Daoy (cell line): ENCODE results near the gene GET3. TPM values are rescaled to one million over a fixed set of nuclear protein-coding genes. Genes with fewer than 3 reads are reported as not detected.

Source experiments
- DNase-seq: peaks from one replicate; pipeline ENCODE4 v3.0.0-alpha.2; 2015; ENCODE audit warnings: low read depth
- total RNA-seq: library from RNA; depleted of rRNA; stranded (reverse); fragments of >200 nt; shearing (Covaris generic); gene quantifications from 2 replicates; pipeline ENCODE4 v1.2.3, GENCODE V29; 2014

GET3 gene
- total RNA-seq, 1 experiment from 2014 or later = 111 TPM

- no peak for DNase-seq
Observed at GRCh38 chr19:12751635-12752034, 14.3 kb downstream of the GET3 start, which contains the start of gene BEST2. Gene BEST2 (plus strand): TSS chr19:12751791. CDS start chr19:12752593, 802 bp downstream.

GRCh38 chr19:12752056-12752781 lies 14.9 kb downstream of the GET3 start:
- no peak for DNase-seq

GRCh38 chr19:12754465-12755196 lies 17.3 kb downstream of the GET3 start:
- DNase-seq = no peak

DNA sequence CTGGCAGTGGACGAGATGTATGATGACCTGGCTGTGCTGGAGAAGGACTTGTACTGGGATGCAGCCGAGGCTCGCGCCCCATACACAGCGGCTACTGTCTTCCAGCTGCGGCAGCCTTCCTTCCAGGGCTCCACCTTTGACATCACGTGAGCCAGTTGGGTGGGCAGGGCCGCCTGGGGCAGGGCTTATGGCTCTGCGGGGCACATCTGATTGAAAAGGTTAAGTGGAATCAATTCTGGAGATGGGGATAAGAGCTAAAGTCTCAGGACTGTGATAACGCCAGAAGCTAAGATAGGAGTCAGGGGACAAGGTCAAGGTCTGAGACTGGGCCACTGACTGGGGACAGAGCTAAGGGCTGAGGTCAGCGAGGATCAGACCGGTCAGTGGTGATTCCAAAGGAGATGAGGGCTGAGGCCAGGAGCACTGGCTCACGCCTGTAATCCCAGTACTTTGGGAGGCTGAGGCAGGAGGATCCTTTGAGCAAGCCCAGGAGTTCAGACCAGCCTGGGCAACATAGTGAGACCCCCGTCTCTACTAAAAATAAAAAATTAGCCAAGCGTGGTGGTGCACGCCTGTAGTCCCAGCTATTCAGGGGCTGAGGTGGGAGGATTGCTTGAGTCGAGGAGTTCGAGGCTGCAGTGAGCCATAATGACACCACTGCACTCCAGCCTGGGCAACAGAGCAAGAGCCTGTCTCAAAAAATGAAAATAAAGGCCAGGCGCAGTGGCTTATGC lies 19.0 kb downstream of the GET3 start:
- no peak for DNase-seq

- DNase-seq = peak; percentile 72
Observed at GRCh38 chr19:12757544-12758274, 20.4 kb downstream of the GET3 start.

DNA sequence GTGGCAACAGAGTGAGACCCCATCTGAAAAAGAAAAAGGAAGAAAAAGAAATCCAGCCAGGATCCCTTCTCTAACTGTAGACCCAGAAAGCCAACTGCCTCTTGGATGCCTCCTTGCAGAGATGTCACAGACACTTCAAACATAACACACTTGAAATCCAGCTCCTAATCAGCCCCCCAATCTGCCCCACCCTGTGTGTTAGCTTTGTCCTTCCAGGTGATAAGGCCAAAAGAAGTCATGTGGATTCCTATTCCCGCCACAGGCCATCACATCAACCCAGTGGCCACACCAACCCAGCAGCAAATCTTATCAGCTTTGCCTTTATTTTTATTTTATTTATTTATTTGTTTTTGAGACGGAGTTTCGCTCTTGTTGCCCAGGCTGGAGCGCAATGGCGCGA lies 22.4 kb downstream of the GET3 start:
- no peak for DNase-seq

DNA sequence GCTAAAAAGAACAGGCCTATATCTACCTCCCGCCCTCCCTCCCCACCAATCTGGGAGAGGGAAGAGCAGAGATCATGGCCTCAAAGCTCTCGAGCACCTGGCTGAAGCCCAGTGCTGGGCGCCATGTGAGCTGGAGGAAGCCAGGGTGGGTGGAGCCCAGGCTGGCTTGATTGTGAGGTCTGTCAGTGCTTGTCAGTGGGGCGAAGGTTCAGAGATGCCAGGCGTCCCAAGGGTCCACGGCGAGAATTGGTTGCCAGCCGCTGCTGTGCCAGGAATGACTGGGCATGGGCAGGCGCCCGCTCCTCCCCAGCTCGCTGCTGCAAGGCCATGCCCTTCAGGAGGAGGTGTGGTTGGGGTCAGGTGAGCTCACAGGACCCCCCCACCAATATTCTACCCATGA lies 25.8 kb downstream of the GET3 start:
- DNase-seq = no peak

DNA sequence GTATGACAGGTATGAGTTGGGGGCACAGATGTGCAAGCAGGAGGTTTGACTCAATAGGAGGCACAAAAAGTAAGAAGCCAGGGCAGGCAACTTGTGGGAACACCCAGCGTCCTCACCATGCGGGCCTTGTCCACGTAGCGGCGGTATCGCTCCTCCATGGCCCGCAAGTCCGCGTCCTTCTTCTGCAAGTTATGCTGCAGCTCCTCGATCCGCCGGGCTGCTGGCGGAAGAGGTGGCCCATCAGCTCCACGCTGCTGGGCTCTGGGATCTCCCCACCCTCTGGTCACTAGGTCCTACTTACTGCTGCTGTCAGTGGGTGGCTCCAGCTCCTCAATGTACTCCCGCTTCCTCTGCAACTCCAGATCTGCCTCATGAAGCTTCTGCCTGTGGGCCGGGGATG lies 27.4 kb downstream of the GET3 start:
- DNase-seq = no peak

- peak; percentile 92 for DNase-seq
Observed at GRCh38 chr19:12766051-12766521, 28.8 kb downstream of the GET3 start.

DNA sequence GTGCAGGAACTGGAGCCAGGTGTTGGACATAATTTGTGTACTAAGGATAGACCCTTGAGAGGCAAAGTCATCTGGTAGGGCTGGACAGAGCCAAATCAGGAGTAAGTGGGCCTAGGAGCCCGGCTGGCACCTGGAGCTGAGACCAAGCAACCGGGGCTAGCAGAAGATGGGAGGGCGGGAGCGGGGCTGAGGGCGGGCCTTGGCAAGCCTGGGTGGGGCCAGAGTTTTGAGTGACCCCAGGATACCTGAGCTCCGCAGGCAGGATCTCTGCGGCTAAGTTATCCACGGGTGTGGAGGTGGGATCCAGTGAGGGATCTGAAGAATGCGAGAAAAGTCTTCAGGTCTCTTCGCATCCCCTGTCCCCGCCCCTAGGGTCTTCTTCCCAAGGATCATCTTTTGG lies 29.9 kb downstream of the GET3 start:
- no peak for DNase-seq

- DNase-seq = no peak
Observed at GRCh38 chr19:12767666-12768065, 30.4 kb downstream of the GET3 start.

DNA sequence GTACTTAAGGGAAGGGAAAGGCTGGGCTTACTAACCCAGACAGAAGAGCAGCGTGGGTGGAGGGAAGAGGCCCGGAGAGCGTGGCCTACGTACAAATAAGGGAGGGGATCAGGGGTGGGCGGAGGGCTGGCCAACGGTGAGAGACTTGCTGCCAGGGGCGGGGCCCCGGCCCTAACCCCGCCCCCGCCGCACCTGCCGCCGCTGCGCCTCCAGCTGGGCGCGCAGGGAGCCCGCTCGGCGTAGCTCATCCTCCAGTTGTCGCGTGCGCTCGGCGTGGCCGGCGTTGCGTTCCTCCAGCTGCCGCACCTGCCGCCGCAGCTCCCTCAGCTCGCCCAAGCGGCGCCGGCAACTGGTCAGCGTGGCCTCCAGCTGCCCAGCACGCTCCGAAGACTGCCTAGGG lies 32.4 kb downstream of the GET3 start:
- no peak for DNase-seq

DNA sequence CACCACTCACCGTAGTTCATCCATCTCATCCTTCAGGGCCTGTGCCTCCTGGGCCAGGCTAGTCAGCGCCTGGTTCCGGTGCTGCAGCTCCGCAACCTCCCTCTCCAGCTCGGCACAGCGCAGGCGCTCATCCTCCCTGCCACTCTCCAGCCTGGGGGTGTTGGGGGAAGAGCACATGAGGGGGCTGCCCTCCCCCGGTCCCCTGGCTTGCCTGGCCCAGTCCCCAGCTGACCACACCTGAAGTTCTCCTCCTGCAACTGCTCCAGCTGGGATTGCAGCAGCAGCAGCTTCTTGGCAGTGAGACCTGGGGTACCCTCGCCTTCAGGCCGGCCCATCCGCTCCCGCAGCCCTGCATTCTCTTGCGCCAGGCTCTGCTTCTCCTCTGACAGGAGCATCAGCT lies 33.6 kb downstream of the GET3 start:
- DNase-seq = no peak

DNA sequence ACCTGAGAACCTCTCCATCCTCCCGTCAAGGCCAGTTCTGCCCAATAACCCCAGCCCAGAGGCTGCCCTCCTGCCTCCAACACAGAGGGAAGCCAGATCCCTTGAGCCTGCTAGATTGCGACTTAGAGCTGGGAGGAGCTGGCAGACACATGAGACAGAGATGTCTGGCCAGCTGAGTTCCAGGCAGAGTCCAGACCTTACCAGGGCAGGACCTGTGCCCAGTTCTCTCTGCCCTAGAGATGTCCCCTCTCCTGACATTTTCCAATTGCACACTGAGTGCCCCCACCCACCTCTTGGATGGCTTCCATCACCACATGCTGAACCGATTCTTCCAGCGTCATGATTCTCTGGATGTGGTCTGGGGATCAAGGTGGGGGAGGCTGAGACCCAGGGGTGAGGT lies 35.0 kb downstream of the GET3 start:
- DNase-seq = no peak

DNA sequence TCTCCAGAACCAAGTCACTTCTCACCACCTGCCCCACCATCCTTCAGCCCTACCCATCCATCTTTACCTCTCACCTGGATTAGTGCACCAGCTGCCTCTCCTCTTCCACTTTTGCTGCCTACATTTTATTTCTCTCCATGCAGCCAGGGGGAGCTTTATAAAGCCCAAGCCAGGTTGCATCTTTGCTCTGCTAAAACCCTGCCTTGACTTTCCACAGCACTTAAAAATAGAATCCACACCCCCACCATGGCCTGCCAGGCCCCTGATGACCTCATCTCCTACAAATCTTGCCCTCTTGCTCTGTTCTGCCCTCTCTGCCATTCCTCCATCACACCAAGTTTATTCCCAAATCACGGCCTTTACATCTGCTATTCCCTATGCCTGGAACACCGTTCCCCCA lies 36.3 kb downstream of the GET3 start:
- DNase-seq = no peak

DNA sequence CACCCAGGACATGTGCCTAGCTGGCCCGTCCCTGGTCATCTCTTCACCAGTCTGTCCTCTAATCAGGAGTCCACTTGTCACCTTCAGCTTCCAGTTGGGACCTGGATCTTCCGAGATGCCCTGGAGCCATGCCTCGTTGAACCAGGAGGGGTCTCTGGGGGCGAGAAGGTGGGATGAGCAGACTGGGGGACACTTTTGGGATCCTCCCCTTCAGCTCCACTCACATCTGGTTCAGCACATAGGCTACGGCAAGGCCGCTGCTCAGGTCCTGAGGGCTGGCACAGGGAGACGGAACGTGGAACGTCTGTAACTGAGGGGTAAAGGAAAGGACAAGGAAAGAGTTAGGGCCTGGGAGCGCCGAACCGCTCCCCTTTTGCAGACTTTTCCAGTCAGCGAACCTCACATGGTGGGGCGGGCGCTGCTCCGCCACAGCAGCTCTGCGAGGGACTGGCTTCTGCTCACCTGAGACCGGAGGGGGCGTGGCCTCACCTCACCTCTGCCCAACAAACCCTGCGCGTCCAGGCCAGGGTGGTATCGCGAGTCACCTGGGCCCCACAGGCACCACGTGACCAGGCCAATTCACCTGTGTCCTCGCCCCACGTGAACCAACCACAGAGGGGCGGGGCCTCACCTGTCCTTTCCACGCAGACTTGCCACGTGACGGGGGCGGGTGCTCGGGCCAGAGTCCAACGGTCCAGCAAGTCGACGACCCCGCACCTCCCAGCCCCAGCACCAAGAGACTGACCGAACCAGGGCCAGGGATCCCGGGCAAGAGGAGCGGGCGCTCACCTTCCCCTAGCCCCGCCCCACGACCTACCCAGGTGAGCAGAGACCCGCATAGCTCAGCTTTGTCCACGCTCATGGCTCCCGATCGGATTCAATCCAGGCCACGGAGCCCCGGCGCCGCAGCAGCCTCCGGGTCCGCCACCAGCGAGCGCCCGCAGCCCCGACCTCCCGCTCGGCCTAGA lies 37.6 kb downstream of the GET3 start, which contains the start of gene HOOK2:
HOOK2 (minus strand) TSS at position 965 of the 968 bp plus-strand sequence; CDS start at position 862, 103 bp downstream.
- no peak for DNase-seq

DNA sequence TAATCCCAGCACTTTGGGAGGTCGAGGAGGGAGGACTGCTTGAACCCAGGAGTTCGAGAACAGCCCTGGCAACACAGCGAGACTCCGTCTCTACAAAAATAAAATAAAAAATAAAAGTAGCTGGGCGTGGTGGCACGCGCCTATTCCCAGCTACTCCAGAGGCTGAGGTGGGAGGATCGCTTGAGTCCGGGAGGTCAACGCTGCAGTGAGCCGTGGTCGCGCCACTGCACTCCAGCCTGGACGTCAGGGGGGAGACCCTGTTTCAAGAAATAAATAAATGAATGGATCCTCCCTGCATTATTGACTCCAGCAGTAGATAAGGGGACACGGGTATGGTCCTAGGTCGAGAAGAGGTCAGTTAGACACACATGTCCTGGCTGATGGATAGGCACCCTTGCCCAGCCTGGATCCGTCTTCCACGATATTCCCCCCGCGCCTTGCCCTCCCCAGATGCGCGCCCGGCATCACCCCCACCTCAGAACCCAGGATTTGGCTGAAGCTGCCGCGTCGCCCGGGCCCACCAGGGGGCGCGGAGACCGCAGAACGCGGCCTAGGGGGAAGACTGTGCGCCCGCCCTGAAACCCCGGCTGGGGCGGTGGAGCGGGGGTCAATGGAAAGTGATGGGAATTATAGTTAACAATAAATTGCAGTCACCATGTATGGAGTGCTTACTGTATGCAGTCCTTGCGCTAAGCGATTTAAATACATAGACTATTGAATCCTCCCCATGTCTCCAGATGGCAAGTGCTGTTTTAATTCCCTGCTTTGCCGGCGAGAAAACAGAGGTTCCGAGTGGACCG lies 40.1 kb downstream of the GET3 start:
- DNase-seq = peak; percentile 83

DNA sequence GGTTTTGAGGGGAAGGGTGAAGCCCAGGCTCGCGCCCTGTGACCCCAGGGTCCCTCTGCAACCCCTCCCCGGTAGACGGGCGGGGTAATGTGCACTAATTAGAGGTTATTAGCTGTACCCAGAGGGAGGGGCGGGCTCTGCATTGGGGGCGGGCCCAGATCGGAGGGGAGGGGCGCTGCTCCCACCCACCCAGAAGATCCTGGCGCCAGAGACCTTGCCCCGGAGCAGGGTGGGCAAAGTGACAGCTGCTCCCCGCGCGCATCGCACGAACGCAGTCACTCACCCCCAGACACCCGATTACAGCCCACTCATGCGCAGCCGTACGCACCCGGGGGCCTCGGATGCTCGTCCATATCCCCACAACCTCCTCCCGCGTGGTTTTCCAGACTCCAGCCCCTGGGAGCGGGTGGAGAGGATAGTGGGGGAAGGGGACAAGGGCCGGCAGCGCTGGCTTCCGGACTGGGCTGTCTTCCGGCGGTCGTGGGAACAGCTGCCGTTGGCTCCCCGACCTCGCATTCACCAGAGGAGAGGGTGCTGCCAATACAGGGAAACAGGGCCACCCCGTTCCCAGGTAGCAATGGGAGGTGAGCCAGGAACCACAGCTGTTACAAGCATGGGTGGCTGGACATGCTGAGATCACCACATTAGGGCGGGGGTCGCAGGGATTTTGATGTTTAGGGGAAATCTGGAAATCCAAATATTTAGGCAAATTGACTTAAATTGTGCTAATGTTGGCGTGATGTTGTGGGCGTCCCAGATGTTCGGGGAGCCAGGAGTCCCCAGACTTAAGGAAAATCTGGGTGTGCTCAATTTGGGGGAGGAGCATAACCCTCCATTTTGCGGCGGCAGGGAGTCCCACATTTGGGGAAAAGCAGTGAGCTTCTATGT lies 41.0 kb downstream of the GET3 start:
- peak; percentile 84 for DNase-seq

GRCh38 chr19:12778905-12779161 lies 41.5 kb downstream of the GET3 start:
- DNase-seq = peak; percentile 41
